Liver (tissue), 9 donors: ENCODE data around the gene RNLS. TPM values are rescaled to one million over a fixed set of nuclear protein-coding genes. Genes with fewer than 3 reads are reported as not detected.

ENCODE experiments used
- DNase-seq: peaks from one replicate; pipeline ENCODE4 v3.0.0-alpha.2; 2017; ENCODE audit warnings: low spot score
- H3K27ac ChIP-seq, 2 donors: one replicate each; pipeline ENCODE4 v1.7.0; 2013; ENCODE audit warnings: inconsistent platforms in 2 of 2, low read length in 2 of 2, control low read depth in 1 of 2, low read depth in 1 of 2, mild to moderate bottlenecking in 1 of 2
- H3K27me3 ChIP-seq, 4 donors: one replicate each; pipeline versions ENCODE4 v1.6.1 to v1.7.0; 2013; ENCODE audit warnings: low read length in 3 of 4, inconsistent platforms in 1 of 4, mild to moderate bottlenecking in 1 of 4, moderate library complexity in 1 of 4; ENCODE audit not compliant: control insufficient read depth in 4 of 4, insufficient read depth in 4 of 4
- H3K36me3 ChIP-seq, 4 donors: one replicate each; pipeline versions ENCODE4 v1.6.1 to v1.7.0; 2013; ENCODE audit warnings: low read length in 3 of 4, mild to moderate bottlenecking in 3 of 4, low read depth in 1 of 4, moderate library complexity in 1 of 4; ENCODE audit not compliant: control insufficient read depth in 4 of 4, insufficient read depth in 3 of 4
- H3K4me1 ChIP-seq, 4 donors: one replicate each; pipeline versions ENCODE4 v1.6.1 to v1.7.0; 2013; ENCODE audit warnings: low read length in 3 of 4, mild to moderate bottlenecking in 3 of 4, moderate library complexity in 1 of 4; ENCODE audit not compliant: control insufficient read depth in 4 of 4, insufficient read depth in 4 of 4
- H3K4me3 ChIP-seq, 3 donors: one replicate each; pipeline versions ENCODE4 v1.6.1 to v1.7.0; 2013; ENCODE audit warnings: low read length in 3 of 3, control low read depth in 1 of 3, low read depth in 1 of 3, mild to moderate bottlenecking in 1 of 3
- H3K9ac ChIP-seq, 2 donors: one replicate each; pipeline ENCODE4 v1.7.0; 2013; ENCODE audit warnings: low read length in 2 of 2, mild to moderate bottlenecking in 2 of 2, moderate library complexity in 2 of 2, control low read depth in 1 of 2, low read depth in 1 of 2
- H3K9me3 ChIP-seq, 4 donors: one replicate each; pipeline versions ENCODE4 v1.6.1 to v1.7.0; 2013; ENCODE audit warnings: low read length in 3 of 4; ENCODE audit not compliant: control insufficient read depth in 4 of 4
- EGR1 ChIP-seq, 2 donors: IDR thresholded peaks; 2 replicates each; pipeline ENCODE4 v1.6.1; 2016 to 2018; ENCODE audit warnings: antibody characterized with exemption in 2 of 2, low read depth in 2 of 2
- FOXA1 ChIP-seq: IDR thresholded peaks from 2 replicates; pipeline ENCODE4 v1.6.1; 2016; ENCODE audit warnings: antibody characterized with exemption
- FOXA2 ChIP-seq: IDR thresholded peaks from 2 replicates; pipeline ENCODE4 v1.6.1; 2016; ENCODE audit warnings: antibody characterized with exemption
- GABPA ChIP-seq, 2 donors: IDR thresholded peaks in 1 of 2; conservative IDR thresholded peaks in 1 of 2; 2 replicates each; pipeline ENCODE4 v1.6.1; 2016; ENCODE audit warnings: antibody characterized with exemption in 2 of 2, mild to moderate bottlenecking in 1 of 2, moderate library complexity in 1 of 2
- HNF4A ChIP-seq, 2 donors: conservative IDR thresholded peaks; 2 replicates each; pipeline ENCODE4 v1.6.1; 2016; ENCODE audit warnings: antibody characterized with exemption in 2 of 2, mild to moderate bottlenecking in 2 of 2
- HNF4G ChIP-seq: IDR thresholded peaks from 2 replicates; pipeline ENCODE4 v1.6.1; 2016; ENCODE audit warnings: antibody characterized with exemption
- JUND ChIP-seq, 2 donors: IDR thresholded peaks; 2 replicates each; pipeline ENCODE4 v1.6.1; 2016; ENCODE audit warnings: antibody characterized with exemption in 2 of 2
- NR2F2 ChIP-seq: IDR thresholded peaks from 2 replicates; pipeline ENCODE4 v1.6.1; 2016; ENCODE audit warnings: antibody characterized with exemption
- RAD21 ChIP-seq, 2 donors: IDR thresholded peaks; 2 replicates each; pipeline ENCODE4 v1.6.1; 2016; ENCODE audit warnings: antibody characterized with exemption in 2 of 2, mild to moderate bottlenecking in 2 of 2
- RXRA ChIP-seq, 2 donors: IDR thresholded peaks; 2 replicates each; pipeline ENCODE4 v1.6.1; 2017 to 2018; ENCODE audit warnings: antibody characterized with exemption in 2 of 2, mild to moderate bottlenecking in 1 of 2
- SP1 ChIP-seq: IDR thresholded peaks from 2 replicates; pipeline ENCODE4 v1.6.1; 2018; ENCODE audit warnings: antibody characterized with exemption, mild to moderate bottlenecking
- TAF1 ChIP-seq: conservative IDR thresholded peaks from 2 replicates; pipeline ENCODE4 v1.6.1; 2016; ENCODE audit warnings: antibody characterized with exemption, mild to moderate bottlenecking
- YY1 ChIP-seq: IDR thresholded peaks from 2 replicates; pipeline ENCODE4 v1.6.1; 2016; ENCODE audit warnings: antibody characterized with exemption, mild to moderate bottlenecking
- WGBS: extraction: QIAGEN DNeasy Blood & Tissue Kit; methylation state at CpG from one replicate; pipeline ENCODE4 v1.1.7; 2013; 5-methylcytosine and 5-hydroxymethylcytosine counted together
- polyA plus RNA-seq, 2 donors: library from polyadenylated mRNA; stranded (reverse) in 1 of 2; unstranded in 1 of 2; fragments of 200-250 nt in 1 of 2; fragments of >200 nt in 1 of 2; fragmentation: Nextera tagmentation in 1 of 2; extraction: Ambion mirVana in 1 of 2; gene quantifications; one replicate each; pipeline versions ENCODE4 v1.2.1 to v1.2.3, GENCODE V29; 2013 to 2015
- total RNA-seq, 2 donors: library from RNA; depleted of rRNA; stranded (reverse); fragments of >200 nt; gene quantifications; one replicate each; pipeline ENCODE4 v1.2.3, GENCODE V29; 2014
- TF ChIP-seq, protein P1 (sequence below): IDR thresholded peaks from 2 replicates; pipeline ENCODE4 v1.6.1; 2016; ENCODE audit warnings: antibody characterized with exemption, mild to moderate bottlenecking
- TF ChIP-seq, protein P2 (sequence below): IDR thresholded peaks from 2 replicates; pipeline ENCODE4 v1.6.1; 2016; ENCODE audit warnings: antibody characterized with exemption
- TF ChIP-seq, protein P3 (sequence below): fragments of 150-350 bp; IDR thresholded peaks from 2 replicates; pipeline ENCODE4 v1.5.1; 2017; ENCODE audit warnings: improper control_type of control experiment, low read depth, low read length; ENCODE audit not compliant: missing input control
- TF ChIP-seq, protein P4 (sequence below): IDR thresholded peaks from 2 replicates; pipeline ENCODE4 v1.6.1; 2016; ENCODE audit warnings: antibody characterized with exemption
- donor health status: healthy.
- donor health status: healthy.
- donor health status: healthy.
- donor health status: healthy.
- donor health status: healthy.

Gene RNLS
- total and polyA plus RNA-seq, 4 donors: 4.1 to 12.4 (median 7.5) TPM

DNA sequence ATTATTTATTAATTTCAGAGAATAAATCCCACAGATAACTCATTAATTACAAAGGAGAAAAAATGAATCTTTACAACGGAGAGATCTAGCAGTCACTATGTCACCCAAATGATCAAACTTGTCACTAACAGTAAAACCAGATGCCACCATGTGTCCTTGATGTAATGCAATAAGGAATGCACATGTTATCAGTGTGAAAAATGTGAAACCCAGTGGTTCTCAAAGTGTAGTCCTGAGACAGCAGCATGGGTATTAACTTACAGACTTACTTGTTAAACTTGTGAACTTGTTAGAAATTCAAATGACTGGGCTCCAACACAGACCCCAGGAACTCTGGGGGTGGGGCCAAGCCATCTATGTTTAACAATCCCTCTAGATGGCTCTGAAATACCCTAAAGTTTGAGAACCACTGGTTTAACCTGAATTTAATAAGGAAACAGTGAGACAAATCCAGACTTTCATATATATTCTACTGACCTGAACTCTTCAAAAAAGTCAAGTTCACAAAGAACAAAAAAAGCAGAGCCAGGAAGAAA, 77.4 kb downstream of the RNLS start:
- no peaks in the 10 kb centered on the region for H3K27me3 ChIP-seq
- H3K9ac ChIP-seq: no peak overlapping the region
- H3K4me1 ChIP-seq: no peaks in the 10 kb centered on the region
- no peak overlapping the region for H3K27ac ChIP-seq
- TF ChIP-seq RAD21 (IDR thresholded peaks at IDR 0.05) (no peak), YY1 (no peak), TAF1 (no peak), NR2F2 (no peak), FOXA1 (no peak), HNF4A (conservative IDR thresholded peaks at IDR 0.05) (no peak), GABPA (IDR thresholded peaks at IDR 0.05 in 1 of 2, conservative IDR thresholded peaks at IDR 0.05 in 1 of 2) (no peak), FOXA2 (no peak), RXRA (IDR thresholded peaks at IDR 0.05) (no peak), SP1 (no peak)
- TF ChIP-seq, protein P1, sequence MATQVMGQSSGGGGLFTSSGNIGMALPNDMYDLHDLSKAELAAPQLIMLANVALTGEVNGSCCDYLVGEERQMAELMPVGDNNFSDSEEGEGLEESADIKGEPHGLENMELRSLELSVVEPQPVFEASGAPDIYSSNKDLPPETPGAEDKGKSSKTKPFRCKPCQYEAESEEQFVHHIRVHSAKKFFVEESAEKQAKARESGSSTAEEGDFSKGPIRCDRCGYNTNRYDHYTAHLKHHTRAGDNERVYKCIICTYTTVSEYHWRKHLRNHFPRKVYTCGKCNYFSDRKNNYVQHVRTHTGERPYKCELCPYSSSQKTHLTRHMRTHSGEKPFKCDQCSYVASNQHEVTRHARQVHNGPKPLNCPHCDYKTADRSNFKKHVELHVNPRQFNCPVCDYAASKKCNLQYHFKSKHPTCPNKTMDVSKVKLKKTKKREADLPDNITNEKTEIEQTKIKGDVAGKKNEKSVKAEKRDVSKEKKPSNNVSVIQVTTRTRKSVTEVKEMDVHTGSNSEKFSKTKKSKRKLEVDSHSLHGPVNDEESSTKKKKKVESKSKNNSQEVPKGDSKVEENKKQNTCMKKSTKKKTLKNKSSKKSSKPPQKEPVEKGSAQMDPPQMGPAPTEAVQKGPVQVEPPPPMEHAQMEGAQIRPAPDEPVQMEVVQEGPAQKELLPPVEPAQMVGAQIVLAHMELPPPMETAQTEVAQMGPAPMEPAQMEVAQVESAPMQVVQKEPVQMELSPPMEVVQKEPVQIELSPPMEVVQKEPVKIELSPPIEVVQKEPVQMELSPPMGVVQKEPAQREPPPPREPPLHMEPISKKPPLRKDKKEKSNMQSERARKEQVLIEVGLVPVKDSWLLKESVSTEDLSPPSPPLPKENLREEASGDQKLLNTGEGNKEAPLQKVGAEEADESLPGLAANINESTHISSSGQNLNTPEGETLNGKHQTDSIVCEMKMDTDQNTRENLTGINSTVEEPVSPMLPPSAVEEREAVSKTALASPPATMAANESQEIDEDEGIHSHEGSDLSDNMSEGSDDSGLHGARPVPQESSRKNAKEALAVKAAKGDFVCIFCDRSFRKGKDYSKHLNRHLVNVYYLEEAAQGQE: no peak
- TF ChIP-seq, protein P2, sequence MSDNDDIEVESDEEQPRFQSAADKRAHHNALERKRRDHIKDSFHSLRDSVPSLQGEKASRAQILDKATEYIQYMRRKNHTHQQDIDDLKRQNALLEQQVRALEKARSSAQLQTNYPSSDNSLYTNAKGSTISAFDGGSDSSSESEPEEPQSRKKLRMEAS: no peak
- TF ChIP-seq, protein P3, sequence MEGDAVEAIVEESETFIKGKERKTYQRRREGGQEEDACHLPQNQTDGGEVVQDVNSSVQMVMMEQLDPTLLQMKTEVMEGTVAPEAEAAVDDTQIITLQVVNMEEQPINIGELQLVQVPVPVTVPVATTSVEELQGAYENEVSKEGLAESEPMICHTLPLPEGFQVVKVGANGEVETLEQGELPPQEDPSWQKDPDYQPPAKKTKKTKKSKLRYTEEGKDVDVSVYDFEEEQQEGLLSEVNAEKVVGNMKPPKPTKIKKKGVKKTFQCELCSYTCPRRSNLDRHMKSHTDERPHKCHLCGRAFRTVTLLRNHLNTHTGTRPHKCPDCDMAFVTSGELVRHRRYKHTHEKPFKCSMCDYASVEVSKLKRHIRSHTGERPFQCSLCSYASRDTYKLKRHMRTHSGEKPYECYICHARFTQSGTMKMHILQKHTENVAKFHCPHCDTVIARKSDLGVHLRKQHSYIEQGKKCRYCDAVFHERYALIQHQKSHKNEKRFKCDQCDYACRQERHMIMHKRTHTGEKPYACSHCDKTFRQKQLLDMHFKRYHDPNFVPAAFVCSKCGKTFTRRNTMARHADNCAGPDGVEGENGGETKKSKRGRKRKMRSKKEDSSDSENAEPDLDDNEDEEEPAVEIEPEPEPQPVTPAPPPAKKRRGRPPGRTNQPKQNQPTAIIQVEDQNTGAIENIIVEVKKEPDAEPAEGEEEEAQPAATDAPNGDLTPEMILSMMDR: no peak
- TF ChIP-seq, protein P4, sequence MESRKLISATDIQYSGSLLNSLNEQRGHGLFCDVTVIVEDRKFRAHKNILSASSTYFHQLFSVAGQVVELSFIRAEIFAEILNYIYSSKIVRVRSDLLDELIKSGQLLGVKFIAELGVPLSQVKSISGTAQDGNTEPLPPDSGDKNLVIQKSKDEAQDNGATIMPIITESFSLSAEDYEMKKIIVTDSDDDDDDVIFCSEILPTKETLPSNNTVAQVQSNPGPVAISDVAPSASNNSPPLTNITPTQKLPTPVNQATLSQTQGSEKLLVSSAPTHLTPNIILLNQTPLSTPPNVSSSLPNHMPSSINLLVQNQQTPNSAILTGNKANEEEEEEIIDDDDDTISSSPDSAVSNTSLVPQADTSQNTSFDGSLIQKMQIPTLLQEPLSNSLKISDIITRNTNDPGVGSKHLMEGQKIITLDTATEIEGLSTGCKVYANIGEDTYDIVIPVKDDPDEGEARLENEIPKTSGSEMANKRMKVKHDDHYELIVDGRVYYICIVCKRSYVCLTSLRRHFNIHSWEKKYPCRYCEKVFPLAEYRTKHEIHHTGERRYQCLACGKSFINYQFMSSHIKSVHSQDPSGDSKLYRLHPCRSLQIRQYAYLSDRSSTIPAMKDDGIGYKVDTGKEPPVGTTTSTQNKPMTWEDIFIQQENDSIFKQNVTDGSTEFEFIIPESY: no peak
- H3K9me3 ChIP-seq: no peaks in the 10 kb centered on the region
- H3K36me3 ChIP-seq: no peaks in the 10 kb centered on the region
- no peak overlapping the region for H3K4me3 ChIP-seq
- 84% methylated on average over 1 of the region's 1 CpG for WGBS
- DNase-seq: no peak

DNA sequence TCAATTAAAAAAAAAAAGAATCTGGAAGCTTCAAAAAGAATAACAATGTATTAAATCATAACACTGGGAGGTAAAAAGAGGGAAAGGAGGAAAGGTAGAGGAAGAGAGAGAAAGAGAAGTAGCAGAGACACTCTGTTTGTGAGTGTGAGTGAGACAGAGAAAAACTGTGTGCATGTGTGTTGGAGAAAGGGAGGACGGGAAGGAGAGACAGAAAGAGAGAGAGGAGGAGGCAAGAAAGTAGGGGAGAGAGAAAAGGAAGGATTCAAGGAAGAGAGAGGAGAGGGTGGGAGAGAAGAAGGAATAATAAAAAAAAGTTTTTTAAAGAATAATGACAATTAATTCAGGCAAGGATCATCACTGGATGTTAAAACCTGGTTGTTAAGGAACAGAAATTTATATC, 77.9 kb downstream of the RNLS start:
- Histone ChIP-seq H3K9ac (no peak overlapping the region), H3K9me3 (no peaks in the 10 kb centered on the region), H3K4me3 (no peak overlapping the region), H3K27me3 (no peaks in the 10 kb centered on the region), H3K4me1 (no peaks in the 10 kb centered on the region), H3K27ac (no peak overlapping the region), H3K36me3 (no peaks in the 10 kb centered on the region)
- DNase-seq: no peak
- WGBS: 92% methylated on average over 1 of the region's 1 CpG
- TF ChIP-seq JUND (IDR thresholded peaks at IDR 0.05) (no peak), RXRA (IDR thresholded peaks at IDR 0.05) (no peak), HNF4G (no peak), HNF4A (conservative IDR thresholded peaks at IDR 0.05) (no peak), FOXA2 (no peak), EGR1 (IDR thresholded peaks at IDR 0.05; ENCODE audit: low read depth in 2 of 2) (no peak), NR2F2 (no peak), YY1 (no peak), GABPA (IDR thresholded peaks at IDR 0.05 in 1 of 2, conservative IDR thresholded peaks at IDR 0.05 in 1 of 2) (no peak), SP1 (no peak)
- TF ChIP-seq, protein P1: no peak
- TF ChIP-seq, protein P4: no peak
